Common myeloid progenitor, CD34-positive (primary cell): ENCODE results near the gene SLC23A2.

Experiments
- CTCF ChIA-PET: fragments of 350-600 bp; sonication (Branson Sonifier 250); formaldehyde crosslinking; loops from one replicate; lab custom pipeline; 2021; ENCODE audit warnings: antibody characterized with exemption; lab: Charles Lee
- POLR2A ChIA-PET: fragments of 350-600 bp; sonication (Branson Sonifier 250); formaldehyde crosslinking; loops from one replicate; lab custom pipeline; 2021; ENCODE audit warnings: antibody characterized with exemption; lab: Charles Lee
- DNase-seq, 3 donors: peaks; one replicate each; pipeline versions ENCODE4 v3.0.0 to v3.0.0-alpha.2; 2013
- H3K27ac ChIP-seq, 2 experiments: 1 replicate in 1 of 2; 2 replicates in 1 of 2; pipeline ENCODE4 v1.7.0; 2013; ENCODE audit warnings: inconsistent platforms in 2 of 2, low read length in 2 of 2, mild to moderate bottlenecking in 2 of 2, low read depth in 1 of 2, moderate library complexity in 1 of 2; ENCODE audit not compliant: severe bottlenecking in 2 of 2, insufficient read depth in 1 of 2, poor library complexity in 1 of 2
- H3K27me3 ChIP-seq, 5 experiments: replicated peaks in 2 of 5; 1 replicate in 3 of 5; 2 replicates in 2 of 5; pipeline versions ENCODE4 v1.6.1 to v1.7.0; 2013; ENCODE audit warnings: low read length in 4 of 5, mild to moderate bottlenecking in 2 of 5, moderate library complexity in 2 of 5, inconsistent platforms in 1 of 5; ENCODE audit not compliant: insufficient read depth in 5 of 5, control insufficient read depth in 4 of 5
- H3K36me3 ChIP-seq, 4 experiments: 1 replicate in 2 of 4; 2 replicates in 2 of 4; pipeline versions ENCODE4 v1.6.1 to v1.7.0; 2013; ENCODE audit warnings: low read length in 3 of 4, control low read depth in 1 of 4, mild to moderate bottlenecking in 1 of 4; ENCODE audit not compliant: control insufficient read depth in 4 of 4, insufficient read depth in 4 of 4
- H3K4me1 ChIP-seq, 4 experiments: 1 replicate in 3 of 4; 2 replicates in 1 of 4; pipeline versions ENCODE4 v1.6.1 to v1.7.1; 2013; ENCODE audit warnings: low read length in 3 of 4, mild to moderate bottlenecking in 3 of 4, control low read depth in 1 of 4, inconsistent platforms in 1 of 4, moderate library complexity in 1 of 4; ENCODE audit not compliant: control insufficient read depth in 4 of 4, insufficient read depth in 4 of 4; ENCODE audit errors: control extremely low read depth in 1 of 4
- H3K4me3 ChIP-seq, 7 experiments: 1 replicate in 4 of 7; 2 replicates in 3 of 7; pipeline versions ENCODE4 v1.5.1 to v1.7.0; 2013; ENCODE audit warnings: mild to moderate bottlenecking in 7 of 7, low read length in 6 of 7, moderate library complexity in 6 of 7, inconsistent platforms in 2 of 7, low read depth in 2 of 7, control low read depth in 1 of 7; ENCODE audit not compliant: insufficient read depth in 4 of 7, control insufficient read depth in 1 of 7; ENCODE audit errors: extremely low read depth in 1 of 7
- H3K9me3 ChIP-seq, 5 experiments: 1 replicate in 4 of 5; 2 replicates in 1 of 5; pipeline versions ENCODE4 v1.6.1 to v1.7.1; 2013; ENCODE audit warnings: low read length in 4 of 5, mild to moderate bottlenecking in 2 of 5, inconsistent platforms in 1 of 5, low read depth in 1 of 5, moderate library complexity in 1 of 5; ENCODE audit not compliant: control insufficient read depth in 4 of 5, insufficient read depth in 2 of 5; ENCODE audit errors: control extremely low read depth in 1 of 5
- WGBS: methylation state at CpG from one replicate; pipeline ENCODE4 v1.1.5; 2013; ENCODE audit not compliant: insufficient coverage; 5-methylcytosine and 5-hydroxymethylcytosine counted together

The SLC23A2 gene

DNA sequence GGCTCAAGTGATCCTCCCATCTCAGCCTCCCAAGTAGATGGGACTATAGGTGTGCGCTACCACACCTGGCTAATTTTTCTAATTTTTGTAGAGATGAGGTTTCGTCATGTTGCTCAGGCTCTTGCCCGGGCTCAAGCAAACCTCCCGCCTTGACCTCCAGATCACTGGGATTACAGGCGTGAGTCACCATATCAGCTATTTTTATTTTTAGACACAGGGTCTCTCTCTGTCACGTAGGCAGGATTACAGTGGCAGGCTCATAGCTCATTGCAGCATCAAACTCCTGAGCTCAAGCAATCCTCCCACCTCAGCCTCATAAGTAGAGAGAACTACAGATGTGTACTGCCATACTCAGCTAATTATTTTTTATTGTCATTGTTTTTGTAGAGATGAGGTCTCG, 41.7 kb downstream of the SLC23A2 start:
- Histone ChIP-seq H3K9me3 (no peaks in the 10 kb centered on the region), H3K36me3 (no peaks in the 10 kb centered on the region), H3K4me3 (no peak overlapping the region), H3K4me1 (peaks cover 3 to 12% (median 7%) of the 10 kb centered on the region in 4 experiments), H3K27me3 (no peaks in the 10 kb centered on the region), H3K27ac (no peak overlapping the region)
- WGBS: 95% methylated on average over 4 of the region's 7 CpGs
- POLR2A ChIA-PET: no interaction called here
- CTCF ChIA-PET: interaction anchor here (0.7 to 2.8 kb wide), 6 partner anchors 9 to 219 kb away, joined by 3 to 16 read pairs (median 4); no protein-coding TSS in a partner anchor
- no peak for DNase-seq

DNA sequence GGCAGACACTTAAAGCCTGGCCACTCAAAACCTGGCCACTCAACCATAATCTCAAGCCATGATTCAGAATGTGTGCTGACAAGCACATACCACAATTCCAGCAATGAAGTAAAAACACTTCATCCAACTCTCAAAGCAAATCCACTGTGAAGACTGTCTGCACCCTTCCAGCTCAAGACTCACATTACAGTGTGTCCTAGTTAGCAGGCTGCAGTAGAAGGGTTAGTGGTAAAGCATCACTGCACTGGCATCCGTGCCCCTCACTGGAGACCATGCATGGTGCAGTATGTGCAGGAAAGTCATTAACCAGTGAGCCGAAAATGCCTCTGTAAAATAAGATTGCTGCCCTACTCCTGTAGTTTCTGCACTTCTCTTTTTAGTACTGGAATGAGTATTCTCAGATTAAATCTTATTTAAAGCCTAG, 43.4 kb downstream of the SLC23A2 start:
- Histone ChIP-seq H3K36me3 (no peaks in the 10 kb centered on the region), H3K9me3 (no peaks in the 10 kb centered on the region), H3K4me3 (no peak overlapping the region), H3K4me1 (peaks cover 3 to 12% (median 7%) of the 10 kb centered on the region in 4 experiments), H3K27me3 (no peaks in the 10 kb centered on the region), H3K27ac (no peak overlapping the region)
- POLR2A ChIA-PET: no interaction called here
- CTCF ChIA-PET: interaction anchor here (1.1 to 2.8 kb wide), 2 partner anchors 143 to 263 kb away, joined by 3 to 16 read pairs; no protein-coding TSS in a partner anchor
- 93% methylated on average over 2 of the region's 2 CpGs for WGBS
- DNase-seq: peak in 1 of 3 donors; percentile 16

DNA sequence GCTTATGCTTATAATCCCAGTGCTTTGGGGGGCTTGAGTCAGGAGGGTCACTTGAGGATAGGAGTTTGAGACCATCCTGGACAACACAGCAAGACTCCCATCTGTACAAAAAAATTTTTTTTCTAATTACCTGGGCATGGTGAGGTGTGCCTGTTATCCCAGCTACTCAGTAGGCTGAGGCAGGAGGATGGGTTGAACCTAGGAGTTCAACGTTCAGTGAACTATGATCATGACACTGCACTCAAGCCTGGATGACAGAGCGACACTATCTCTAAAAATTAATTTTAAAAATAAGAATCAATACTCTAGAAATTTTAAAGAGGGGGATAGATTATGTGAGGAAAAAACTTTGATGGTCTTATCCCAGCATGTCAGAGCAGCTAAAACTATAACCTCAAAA, 44.1 kb downstream of the SLC23A2 start:
- H3K27me3 ChIP-seq: no peaks in the 10 kb centered on the region
- no peak for DNase-seq
- H3K4me3 ChIP-seq: no peak overlapping the region
- H3K9me3 ChIP-seq: peaks cover 0 to 3% (median 0%) of the 10 kb centered on the region in 5 experiments
- H3K4me1 ChIP-seq: peaks cover 3 to 7% (median 5%) of the 10 kb centered on the region in 4 experiments
- H3K27ac ChIP-seq: no peak overlapping the region
- no CpG with 5 or more reads among the region's 2 CpGs for WGBS
- POLR2A ChIA-PET: no interaction called here
- CTCF ChIA-PET: interaction anchor here (1.1 to 2.4 kb wide), 5 partner anchors 62 to 263 kb away, joined by 3 to 11 read pairs (median 3); no protein-coding TSS in a partner anchor
- H3K36me3 ChIP-seq: peaks cover 0 to 4% (median 4%) of the 10 kb centered on the region in 4 experiments

DNA sequence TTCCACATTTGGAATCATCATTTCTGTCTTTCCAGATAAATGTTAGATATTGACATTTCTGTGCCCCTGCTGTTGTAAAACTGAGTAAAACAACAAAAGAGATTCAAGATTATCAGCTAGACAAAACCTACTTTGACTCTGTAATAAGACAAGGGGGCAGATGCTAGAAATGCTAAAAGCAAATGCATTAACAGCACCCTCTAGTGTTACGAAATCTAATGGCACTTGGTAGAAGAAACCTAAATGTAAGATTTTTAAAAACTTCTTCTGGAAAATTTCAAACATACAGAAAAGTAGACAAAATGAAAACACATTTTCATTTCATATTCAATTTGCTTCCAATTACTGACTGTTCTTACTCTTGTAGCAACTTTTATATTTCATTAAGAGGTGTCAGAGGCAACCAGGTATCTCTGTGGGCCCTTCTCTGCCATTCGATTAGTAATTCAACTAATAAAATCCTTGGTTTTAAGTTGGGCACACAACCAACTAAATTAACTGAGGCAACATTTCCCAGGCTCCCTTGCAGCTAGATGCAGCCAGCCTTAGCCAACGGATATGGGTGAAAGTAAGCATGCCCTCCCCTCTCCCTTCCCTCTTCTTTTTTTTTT, 45.0 kb downstream of the SLC23A2 start:
- H3K27me3 ChIP-seq: no peaks in the 10 kb centered on the region
- CTCF ChIA-PET: interaction anchor here (0.8 to 2.8 kb wide), 30 partner anchors 12 to 234 kb away, joined by 3 to 12 read pairs (median 4); partner anchors contain the start of gene PRND
- peaks cover 0 to 5% (median 0%) of the 10 kb centered on the region in 5 experiments for H3K9me3 ChIP-seq
- no peaks in the 10 kb centered on the region for H3K4me1 ChIP-seq
- peaks cover 0 to 6% (median 4%) of the 10 kb centered on the region in 4 experiments for H3K36me3 ChIP-seq
- POLR2A ChIA-PET: interaction anchor here (0.6 to 0.7 kb wide), 2 partner anchors 11 to 38 kb away, joined by 3 to 4 read pairs; no protein-coding TSS in a partner anchor
- 90% methylated on average over 2 of the region's 3 CpGs for WGBS
- peak; percentile 65 to 87 (median 81) for DNase-seq
- no peak overlapping the region for H3K4me3 ChIP-seq
- no peak overlapping the region for H3K27ac ChIP-seq

DNA sequence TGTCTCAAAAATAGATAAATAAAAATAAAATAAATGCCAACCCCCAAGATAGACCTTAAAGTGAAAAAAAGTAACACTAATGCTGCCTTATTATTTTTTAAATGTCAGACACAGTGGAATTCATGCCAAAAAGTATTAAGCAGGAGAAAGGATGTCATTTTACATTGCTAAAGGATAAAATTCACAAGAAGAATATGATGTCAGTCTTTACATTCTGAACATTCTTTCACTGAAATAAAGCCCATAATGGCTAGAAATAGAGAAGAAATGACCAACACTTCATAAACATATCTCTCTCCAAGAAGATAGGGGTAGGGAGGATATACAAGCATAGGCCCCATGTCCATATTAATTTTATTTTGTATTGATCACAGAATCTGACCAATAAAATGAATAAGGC, 47.4 kb downstream of the SLC23A2 start:
- H3K27me3 ChIP-seq: no peaks in the 10 kb centered on the region
- no peak for DNase-seq
- no peak overlapping the region for H3K27ac ChIP-seq
- CTCF ChIA-PET: interaction anchor here (1.0 to 2.8 kb wide), 4 partner anchors 19 to 214 kb away, joined by 3 to 12 read pairs (median 4); no protein-coding TSS in a partner anchor
- no peak overlapping the region for H3K4me3 ChIP-seq
- H3K36me3 ChIP-seq: peaks cover under 1 to 6% (median 4%) of the 10 kb centered on the region in 4 experiments
- H3K9me3 ChIP-seq: peaks cover 0 to 5% (median 0%) of the 10 kb centered on the region in 5 experiments
- H3K4me1 ChIP-seq: peaks cover 0 to 5% (median 2%) of the 10 kb centered on the region in 4 experiments
- POLR2A ChIA-PET: no interaction called here

DNA sequence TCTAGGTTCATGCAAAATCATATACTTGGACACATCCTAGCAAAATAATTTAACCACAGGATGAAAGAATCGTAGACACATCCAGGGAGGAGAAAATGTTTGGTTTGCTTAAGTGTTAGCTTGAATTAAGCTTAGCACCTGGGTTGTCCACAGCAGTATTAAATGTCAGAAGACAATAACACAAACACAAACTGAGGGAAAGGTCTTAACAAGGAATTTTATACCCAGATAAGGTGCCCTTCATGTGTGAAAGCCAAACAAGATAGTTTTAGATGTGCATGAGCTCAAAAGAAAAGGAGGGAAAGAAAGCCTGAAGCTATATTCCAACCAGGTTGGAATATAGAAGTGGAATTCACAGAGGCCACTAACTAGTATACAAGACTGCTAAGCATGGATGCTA, 49.1 kb downstream of the SLC23A2 start:
- H3K27me3 ChIP-seq: no peaks in the 10 kb centered on the region
- no CpG with 5 or more reads among the region's 1 CpG for WGBS
- ChIA-PET POLR2A (no interaction called here), CTCF (interaction anchor here (0.5 to 4.3 kb wide), 6 partner anchors 53 to 211 kb away, joined by 3 to 34 read pairs (median 4); no protein-coding TSS in a partner anchor)
- peaks cover 5 to 12% (median 6%) of the 10 kb centered on the region in 4 experiments for H3K36me3 ChIP-seq
- no peak for DNase-seq
- H3K27ac ChIP-seq: no peak overlapping the region
- H3K4me3 ChIP-seq: no peak overlapping the region
- H3K9me3 ChIP-seq: peaks cover 0 to 5% (median 0%) of the 10 kb centered on the region in 5 experiments
- peaks cover 0 to 5% (median 2%) of the 10 kb centered on the region in 4 experiments for H3K4me1 ChIP-seq

DNA sequence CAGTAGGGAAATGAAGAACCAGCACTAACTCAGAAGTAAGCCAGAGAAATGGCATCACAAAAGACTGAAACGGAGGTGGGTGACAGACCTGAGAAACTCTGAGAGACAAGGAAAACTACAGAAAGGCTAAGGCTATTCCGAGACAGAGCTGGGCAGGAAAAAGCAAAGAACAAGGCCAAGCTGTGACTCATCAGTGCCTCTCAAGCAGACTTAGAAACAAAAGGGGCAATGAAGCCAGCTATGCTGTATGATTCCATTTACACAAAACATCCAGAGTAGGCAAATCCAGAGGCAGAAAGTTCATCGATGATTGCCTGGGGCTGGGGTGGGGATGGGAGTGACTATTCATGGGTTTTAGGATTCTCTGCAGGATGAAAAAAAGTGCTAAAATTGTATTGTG, 50.0 kb downstream of the SLC23A2 start:
- Histone ChIP-seq H3K27me3 (no peaks in the 10 kb centered on the region), H3K9me3 (peaks cover 0 to 5% (median 0%) of the 10 kb centered on the region in 5 experiments), H3K27ac (no peak overlapping the region), H3K4me3 (no peak overlapping the region), H3K4me1 (peaks cover 0 to 5% (median 2%) of the 10 kb centered on the region in 4 experiments), H3K36me3 (peaks cover 5 to 18% (median 7%) of the 10 kb centered on the region in 4 experiments)
- no peak for DNase-seq
- ChIA-PET POLR2A (no interaction called here), CTCF (interaction anchor here (1.3 to 4.3 kb wide), 6 partner anchors 11 to 224 kb away, joined by 3 to 34 read pairs (median 6); no protein-coding TSS in a partner anchor)
- WGBS: 100% methylated on average over 2 of the region's 3 CpGs
